ENCODE measurements around the gene RASSF4.

RASSF4 gene

DNA sequence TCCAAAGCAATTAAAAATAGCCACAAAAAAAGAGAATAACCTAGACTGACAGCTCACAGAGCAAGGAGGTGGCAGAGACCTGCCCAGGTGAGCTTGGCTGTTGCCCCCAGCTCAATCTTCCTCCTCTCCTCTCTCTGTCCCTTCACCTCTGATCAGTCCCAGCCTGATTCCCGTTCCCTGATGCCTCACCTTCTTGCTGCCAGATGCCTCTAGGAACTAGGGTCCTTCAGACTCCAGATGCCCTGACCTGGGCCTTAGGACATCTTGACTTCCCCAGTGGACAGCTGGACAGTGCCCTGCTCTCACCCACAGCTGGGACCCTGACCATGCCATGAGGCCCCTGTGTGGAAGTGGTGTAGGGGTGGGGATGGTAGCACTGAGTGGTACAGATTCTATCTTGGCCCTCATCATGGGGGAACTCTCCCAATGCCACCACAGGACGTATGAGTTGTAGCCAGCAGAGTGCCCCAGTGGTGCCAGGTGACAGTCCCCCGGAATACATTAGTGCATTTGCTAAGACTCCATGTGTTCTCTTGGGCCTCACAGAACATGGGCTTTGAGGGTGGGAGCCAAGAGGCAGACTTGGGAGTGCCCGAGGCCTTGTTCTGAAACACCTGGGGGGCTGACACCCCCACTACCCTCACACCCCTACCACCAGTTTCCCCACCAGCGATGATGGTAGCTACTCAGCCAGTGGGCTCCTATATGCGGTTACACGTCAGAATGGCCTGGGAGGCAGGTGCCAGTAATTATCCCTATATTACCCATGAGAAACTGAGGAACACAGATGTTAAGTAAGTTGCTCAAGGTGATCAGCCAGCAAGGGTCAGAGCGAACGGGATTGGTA lies 17.0 kb downstream of the RASSF4 start:
- no peak for DNase-seq

DNA sequence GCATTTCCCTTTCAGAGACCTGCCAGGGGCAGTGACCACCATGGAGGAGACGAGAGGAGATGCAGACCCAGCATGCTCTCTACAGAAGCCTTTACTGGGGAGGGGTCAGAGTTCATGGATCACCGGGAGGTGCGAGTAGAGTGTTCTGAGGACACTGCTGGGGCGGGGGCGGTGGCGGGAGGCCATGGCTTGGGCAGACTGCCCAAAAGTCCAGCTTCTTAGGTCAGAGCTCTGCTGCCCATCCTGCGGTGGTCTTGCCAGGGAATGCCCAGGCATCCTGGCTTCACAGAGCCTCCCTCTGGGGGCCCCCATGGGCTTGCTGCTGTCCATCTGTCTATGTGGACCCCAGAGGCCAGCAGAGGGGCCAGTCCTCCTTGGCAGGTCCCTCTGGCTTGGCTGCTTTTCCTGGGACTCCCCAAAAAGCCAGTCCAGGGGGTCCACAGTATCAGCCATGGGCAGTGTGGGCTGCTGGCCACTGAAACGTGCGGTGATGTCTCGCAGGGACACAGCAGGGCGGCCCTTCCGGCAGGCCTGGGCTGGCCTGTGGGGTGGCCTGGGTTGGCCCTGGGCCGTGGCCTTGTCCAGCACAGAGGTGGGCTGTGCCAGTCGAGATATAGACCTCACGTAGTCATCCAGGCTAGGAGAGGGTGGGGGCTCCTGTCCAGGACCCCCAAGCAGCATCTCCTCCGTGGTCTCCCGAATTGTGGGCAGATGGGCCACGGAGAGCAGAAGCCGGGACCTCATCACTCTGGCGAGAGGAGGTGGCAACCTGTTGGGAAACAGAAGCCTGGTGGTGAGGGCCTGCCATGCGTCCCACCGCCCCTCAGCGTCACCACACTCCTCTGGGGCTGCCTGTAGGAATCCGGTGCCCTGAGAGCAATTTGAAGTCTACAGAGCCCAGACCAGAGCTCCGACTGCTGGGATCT lies 17.9 kb downstream of the RASSF4 start:
- DNase-seq: no peak

DNA sequence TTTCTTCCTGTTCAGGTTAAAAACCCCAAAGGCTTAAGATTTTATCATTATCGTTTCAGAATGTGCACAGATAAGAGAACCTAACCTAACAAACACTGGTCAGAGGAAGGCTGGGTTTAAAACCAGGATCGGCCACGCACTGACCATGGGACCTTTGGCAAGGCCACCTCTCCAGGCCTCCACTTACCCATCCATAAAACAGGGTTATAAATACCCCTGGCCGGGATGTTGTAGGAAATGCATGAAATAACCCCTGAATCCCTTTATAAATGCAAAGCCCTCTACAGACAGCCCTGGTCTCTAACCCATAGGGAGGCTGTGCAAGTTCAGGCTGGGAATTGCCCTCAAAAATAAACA lies 18.6 kb downstream of the RASSF4 start:
- no peak for DNase-seq

DNA sequence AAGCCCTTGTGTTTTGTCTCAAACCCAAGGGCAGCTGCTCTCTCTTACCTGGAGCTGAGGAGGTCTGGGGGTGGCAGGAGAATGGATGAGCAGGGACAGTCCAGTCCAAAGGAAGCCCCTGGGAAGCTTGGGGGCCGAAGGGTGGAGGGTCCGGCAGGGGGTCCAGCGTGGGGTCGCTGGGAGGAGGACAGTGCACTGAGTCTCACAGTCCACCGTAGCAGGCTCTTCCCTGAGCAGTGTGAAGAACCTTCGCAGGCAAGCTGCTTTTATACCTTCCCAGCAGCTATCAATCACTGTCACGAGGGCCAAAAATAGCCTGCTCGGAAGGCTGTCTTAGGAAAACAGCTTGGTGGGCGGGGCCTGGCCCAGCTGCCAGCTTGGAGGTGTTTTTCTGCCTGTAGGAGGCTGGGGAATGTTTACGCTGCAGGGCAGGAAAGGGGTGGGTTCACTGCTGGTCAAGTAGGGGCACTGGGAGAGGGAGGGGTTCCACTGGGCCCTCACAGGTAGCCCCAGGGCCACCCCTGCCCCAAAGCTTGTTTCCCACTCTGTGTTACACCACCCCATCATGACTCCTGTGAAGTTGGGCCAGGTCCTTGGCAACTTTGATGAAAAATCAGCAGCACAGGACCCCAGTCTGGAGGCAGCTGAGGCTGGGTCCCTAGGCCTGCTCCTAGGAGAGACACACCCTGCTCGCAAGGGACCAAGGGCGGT lies 19.1 kb downstream of the RASSF4 start, which contains the start of gene DEPP1:
Gene DEPP1, minus strand, starts transcription at position 240 of the 711 bp plus-strand sequence. CDS start 779 bp downstream, outside the sequence.
- peak; percentile 93 for DNase-seq

DNA sequence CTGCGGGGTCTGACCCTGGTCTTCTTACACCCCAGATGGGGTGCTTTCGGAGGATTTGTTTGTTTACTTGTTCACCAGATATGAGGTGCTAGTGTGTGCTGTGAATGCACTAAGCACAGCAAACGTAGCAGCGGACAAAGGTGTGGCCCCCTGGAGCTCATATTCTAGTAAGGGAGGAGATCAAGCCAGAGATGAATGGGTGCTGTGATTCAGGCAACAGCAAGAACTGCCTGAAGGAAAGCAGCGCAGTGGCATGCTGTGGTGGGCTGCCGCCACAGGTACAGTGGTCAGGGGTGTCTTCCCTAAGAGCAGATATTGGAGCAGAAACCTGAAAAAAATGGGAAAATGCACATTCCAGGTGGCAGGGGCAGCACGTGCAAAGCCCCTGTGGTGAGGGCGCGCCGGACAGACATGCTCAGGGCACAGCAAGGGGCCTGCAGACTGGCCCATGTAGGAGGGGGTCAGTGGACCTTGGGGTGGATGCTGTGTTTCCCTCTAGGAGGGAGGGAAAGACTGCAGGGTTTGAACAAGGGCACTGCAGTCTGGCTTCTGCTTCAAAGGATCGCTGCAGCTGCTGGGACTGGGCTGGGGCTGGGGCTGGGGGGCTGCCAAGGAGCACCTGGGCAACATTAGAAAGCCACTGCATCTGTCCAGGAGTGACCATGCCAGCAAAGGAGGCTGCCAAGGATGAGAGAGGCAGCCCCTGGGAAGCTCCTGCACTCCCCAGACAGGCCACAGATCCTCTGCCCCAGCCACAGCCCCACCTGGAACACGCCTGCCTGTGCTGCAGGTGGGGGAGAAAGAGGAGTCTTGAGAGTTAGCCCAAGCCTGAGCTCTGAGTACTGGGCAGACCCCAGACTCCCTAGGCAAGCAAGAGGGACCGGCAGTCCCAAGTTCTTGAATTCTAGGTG lies 19.9 kb downstream of the RASSF4 start:
- DNase-seq: no peak

DNA sequence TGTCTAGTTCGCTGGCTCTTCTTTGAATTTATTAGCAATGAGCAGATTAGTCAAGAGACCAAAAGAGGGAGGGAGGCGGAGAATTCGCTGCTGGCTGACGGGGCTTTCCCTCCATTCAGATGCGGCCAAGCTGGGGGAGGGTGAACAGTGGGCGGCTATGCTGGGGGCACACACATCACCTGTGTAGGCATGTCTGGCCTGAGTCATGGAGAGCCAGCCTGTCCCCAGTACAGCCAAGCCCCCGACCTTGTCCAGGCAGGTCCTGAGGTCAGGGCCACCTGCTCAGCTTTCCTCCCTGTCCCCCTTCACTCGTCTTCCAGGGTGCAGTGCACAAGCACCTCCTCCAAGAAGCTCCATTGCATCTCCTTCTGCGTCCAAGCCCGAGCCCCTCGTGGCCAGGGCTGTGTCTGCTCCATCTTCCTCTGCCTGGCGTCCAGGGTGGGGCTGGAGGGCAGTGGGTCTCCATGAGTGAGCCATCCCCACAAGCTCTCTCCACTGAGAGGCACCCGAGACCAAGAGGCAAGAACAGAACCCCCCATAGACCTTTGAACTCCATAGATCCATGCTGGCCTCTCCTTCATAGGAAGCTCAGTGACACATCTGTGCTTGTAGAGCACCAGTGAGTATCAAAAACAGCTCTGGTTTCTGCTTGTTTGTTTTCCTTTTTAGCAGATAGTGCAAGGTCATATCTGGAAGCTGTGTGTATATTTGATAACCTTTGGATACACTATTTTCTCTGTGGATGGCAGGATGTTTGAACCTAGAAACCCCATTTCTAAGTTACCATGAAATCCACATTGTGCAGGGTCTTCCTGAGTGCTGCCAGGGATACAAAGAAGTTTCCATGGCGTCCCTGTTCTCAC lies 20.9 kb downstream of the RASSF4 start:
- DNase-seq: no peak

DNA sequence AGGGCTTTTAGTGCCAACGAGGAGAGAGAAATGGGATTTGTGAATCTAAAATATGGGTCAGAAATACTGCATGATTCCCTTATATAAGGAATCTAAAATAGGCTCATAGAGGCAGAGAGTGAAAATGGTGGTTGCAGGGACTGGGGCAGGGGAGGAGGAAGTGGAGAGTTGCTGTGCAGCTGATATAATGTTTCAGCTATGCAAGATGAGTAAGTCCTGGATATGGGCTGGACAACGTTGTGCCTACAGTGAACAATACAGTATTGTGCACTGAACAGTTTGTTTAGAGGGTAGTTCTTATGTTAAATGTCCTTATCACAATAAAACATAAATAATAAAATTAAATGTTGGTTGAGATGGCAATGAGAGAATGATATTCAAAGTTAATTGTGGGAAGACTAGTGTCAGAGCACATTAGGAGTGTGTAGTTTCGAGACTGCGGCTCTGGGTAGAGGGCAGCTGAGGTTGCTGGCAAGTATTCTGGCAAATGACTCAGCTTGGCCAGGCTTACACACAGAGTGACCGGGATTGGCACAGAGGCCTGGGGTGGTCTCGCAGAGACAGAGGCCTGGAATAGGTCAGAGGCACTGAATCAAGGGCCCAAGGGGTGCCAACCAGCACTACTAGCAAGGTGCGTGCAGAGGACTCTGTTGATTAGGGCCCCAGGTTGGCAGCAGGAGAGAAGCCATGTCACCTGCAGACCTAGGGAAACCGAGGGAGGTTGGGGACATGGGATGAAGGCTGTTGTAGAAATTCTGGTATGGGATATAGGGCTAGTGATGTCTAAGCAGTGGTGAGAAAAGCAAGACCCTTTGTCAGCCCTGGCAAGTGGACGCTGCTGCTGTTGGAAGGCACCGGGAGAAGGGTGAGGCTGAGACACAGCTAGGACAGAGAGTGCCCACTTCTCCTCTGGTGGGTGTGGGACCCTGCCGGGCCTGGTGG lies 21.8 kb downstream of the RASSF4 start:
- DNase-seq: peak; percentile 85

DNA sequence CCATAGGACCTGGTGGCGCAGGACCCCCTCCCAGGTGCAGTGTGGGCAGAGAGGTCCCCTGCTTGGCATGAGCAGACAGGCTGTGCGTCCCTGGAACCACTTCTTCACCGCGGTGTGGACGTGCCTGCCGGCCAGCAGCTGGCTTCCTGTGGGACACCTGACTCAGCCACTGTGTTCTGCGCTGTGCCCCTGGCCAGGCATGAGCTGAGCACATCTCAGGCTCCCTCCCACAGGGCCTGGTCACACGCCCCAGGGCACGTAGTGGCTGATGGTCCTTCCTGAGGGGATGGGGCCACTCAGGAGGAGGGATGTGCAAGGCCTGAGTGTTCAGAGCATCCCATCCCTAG lies 22.5 kb downstream of the RASSF4 start:
- DNase-seq: no peak

DNA sequence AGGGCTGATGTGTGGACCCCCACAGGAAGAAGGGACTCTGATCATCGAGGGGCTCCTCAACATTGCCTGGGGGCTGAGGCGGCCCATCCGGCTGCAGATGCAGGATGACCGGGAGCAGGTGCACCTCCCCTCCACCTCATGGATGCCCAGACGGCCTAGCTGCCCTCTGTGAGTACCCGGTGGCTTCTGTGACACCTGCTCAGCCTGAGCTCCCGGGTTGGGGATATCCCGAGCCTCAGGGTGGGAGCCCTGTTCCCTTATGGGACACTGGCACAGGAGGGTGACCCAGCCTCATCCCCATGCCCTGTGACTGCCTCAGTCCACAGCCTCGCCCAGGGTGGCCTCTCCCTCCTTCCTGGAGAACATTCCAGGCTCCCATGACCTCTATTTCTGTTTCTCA lies 22.9 kb downstream of the RASSF4 start:
- no peak for DNase-seq

DNA sequence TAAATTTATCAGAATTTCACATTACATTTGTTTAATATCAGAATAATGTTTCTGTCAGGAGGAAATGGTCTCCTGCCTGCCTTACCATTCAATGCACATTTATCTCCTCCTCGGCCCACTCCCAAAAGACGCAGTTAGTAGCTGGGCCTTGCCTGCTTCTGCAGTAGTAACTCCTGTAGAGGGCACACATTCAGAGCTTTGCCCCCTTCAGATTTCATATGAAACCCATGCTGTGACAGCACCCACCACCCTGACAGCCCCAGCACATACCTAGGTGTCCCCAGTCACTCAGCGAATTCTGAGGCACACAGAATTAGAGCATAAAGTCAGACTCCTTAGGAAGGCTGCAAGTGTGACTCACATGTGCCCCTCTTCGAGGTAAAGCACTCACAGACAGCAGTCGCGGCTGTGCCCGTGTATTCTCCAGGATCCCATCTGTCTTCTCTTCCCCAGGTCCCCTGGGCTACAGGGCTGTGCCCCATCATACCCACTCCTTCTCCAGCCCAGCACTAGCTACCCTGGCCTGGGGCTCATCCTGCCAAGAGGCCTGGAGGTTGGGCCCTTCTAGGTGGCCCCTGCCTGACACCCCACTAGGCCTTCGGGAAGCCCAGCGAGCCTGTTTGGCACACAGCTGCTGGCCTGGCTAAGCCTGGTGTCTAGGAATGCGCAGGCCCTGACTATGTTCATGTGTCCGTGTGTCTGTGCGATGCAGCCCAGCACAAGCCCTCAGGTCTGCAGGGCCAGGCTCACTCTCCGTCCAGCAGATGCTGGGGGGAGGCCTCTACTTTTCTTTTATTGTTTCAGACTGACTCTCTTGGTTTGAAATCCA lies 23.7 kb downstream of the RASSF4 start:
- DNase-seq: no peak

DNA sequence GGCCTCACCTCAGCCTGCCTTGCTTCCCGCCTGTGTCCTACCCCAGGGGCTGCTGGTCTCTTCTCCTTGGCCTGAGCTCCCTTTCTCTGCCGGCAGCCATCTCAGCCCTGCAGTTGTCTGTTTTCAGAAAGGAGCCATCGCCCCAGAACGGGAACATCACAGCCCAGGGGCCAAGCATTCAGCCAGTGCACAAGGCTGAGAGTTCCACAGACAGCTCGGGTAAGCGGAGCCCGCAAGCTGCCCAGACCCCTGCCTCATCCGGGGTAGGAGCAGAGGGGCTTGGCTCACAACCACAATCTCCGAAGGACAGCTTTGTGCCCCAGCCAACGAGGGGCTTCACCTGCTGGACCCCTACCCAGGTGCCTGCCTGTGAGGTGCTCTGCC lies 24.3 kb downstream of the RASSF4 start:
- DNase-seq: no peak

DNA sequence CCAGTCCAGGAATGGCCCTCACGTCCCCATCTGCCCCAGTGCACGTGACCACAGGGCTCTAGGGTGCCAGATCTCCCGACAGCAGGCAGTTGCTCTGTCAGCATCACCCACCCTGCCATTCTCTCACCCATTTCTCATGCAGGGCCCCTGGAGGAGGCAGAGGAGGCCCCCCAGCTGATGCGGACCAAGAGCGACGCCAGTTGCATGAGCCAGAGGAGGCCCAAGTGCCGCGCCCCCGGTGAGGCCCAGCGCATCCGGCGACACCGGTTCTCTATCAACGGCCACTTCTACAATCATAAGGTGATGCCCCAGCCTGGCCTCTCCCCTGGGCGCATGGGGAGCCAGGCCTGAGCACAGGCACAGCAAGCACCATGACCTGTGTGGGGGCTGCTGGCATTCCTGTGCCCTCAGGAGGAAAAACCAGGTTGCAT lies 25.1 kb downstream of the RASSF4 start:
- DNase-seq: no peak

DNA sequence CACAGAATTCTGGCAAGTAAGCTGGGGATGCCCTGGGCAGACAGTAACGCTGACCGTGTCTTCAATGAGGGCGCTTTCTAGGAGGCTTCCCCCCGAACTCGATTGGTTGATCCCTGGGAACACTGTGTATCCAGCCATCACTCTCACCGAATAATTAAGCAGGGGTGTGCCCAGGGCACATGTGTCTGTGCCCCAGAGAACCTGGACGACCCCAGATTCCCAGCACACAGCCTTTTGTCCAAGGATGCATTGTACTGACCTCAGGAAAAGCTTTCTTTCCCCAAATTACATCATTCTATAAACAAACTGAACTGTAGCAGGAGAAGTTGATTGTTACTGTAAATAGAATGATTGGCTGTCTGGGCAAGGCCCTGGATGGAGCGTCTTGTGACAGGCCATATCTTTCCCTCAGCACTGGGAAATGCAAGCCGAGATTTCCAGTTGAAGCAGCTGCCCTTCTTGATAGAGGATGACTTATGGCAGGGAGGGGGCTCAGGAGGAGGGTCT lies 25.6 kb downstream of the RASSF4 start:
- DNase-seq: peak; percentile 19

DNA sequence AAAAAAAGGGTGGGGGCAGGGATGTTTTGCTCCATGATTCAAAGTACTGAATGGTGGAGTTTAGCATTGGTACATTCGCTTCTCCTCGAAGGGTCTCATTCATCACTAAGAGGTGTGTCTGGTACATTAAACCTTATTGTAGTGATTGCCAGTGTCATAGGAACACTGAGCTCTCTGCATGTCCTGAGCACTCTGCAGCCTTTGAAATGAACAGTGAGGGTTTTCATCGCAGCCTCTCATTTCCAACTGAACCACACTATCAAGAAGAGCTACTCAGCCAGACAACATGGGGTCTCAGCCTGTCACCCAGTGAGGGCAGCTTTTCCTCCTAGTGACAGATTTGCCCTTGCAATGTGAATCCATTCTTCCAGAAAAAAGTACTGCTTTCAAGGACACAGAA lies 26.6 kb downstream of the RASSF4 start:
- no peak for DNase-seq

DNA sequence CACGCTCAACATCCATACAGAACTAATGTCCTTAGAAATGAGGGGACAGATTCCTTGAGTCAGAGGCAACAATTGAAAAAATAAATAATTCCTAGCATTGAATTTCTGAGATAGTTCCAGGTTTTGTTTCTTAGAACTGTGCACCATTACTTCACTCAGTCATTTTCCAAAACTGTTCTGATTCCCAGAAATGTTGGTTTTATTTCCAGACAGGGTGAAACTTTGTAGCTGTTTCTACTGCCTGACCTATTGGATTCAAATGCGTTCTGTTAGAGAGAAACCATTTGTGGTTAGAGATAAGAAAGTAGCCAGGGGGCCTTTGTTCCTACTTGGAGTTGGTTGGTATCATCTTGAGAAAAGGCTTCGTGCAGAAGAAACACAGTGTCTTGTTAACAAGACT lies 27.1 kb downstream of the RASSF4 start:
- no peak for DNase-seq

DNA sequence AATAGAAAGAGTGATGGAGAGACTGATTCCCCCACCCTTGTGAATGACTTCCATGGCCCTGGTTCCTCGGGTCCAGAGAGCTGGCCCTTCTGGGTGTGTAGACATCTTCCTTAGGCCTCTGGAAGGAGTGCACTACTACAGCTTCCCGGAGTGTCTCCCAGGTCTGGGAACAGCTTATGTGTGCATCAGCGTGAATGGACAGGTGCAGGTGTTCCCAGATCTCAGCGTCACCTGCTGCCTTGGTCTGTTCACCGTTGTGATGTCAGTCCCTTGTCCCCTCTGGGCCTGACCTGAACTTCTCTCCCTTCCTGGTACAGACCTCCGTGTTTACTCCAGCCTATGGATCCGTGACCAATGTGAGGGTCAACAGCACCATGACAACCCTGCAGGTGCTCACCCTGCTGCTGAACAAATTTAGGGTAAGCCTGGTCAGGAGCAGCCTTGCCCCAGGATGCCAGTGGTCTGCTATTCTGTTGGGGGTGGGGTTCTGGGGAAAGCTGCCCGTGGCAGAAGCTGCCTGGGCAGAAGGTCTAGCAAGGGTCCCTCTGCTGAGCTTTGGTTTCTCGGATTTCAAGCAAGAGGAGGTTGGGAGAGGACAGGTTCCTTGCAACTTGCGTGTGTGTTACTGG lies 29.5 kb downstream of the RASSF4 start:
- DNase-seq: no peak

DNA sequence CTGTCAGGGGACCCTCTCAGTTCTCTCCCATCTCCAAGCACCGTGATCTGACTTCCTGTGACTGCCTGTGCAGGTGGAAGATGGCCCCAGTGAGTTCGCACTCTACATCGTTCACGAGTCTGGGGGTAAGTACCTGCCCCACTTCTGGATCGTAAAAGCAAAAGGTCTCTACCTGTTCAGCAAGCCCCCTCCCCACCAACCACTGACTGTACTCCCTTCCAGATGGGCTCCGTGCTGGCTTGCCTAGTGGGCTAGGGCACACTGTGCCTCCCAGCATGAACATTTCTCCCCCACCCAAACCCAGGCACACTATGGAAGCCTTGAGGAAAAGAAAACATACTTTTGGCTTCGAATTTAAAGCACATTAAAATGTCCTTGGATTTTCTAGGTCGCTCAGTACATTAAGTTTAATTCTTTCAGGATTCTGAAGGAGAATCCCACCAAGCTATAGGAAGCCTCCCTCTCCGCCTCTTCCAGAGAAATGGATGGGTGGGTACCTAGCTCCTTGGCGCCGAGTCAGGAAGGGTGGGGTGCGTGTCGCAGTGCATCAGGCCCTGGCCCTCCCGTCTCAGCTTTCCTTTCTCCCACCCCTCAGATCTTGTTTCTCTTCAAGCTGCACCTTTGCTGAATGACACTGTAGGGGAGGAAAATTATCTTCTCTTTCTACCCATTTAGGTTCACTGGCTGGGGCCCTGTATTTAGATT lies 30.1 kb downstream of the RASSF4 start:
- no peak for DNase-seq

DNA sequence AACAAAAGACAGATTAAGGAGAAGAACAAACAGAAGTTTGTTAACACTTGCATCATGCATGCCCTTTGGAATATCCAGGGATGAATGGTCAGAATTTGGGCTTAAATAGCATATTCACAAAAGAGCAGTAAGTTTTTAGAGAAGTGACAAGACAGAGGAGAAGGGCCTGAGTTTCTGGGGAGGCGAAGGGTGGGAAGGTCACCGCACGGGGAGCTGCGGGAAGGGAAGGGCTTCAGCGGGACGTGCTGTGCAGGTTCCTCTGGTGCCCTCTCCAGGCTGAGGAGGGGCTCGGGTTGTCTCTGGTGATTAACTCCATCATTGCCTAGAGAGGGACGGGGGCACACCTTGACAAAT lies 30.7 kb downstream of the RASSF4 start:
- DNase-seq: peak; percentile 36
